ENCODE results near the gene ZDHHC11B. TPM values are rescaled to one million over a fixed set of nuclear protein-coding genes. Genes with fewer than 3 reads are reported as not detected.
"Not testable (repeated sequence)": the region's sequence is repeated elsewhere in the genome, so short reads cannot be mapped to it uniquely, and the experiment has no call there.

ZDHHC11B gene
- total RNA-seq, 4 donors from 2014 or later: 1.1 to 18.9 (median 2.4) TPM; not detected in 1

DNA sequence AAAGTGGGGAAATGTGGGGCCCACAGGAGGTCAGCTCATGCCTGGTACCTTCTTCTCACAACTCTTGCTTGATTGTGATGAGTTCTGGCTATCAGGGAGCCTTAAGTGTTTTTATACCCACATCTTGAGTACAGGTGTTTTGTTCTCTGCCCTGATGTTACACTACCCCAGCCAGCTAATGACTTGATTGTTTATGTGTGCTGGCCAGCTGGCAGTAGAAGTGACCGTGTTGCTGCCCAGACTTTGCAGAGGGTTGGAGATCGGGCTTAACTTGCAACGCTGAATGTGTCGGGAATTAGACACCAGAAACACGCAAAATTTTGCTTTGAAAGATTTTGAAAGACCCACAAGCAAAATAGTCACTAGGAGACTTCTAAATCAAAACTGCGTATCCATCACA, 16.9 kb upstream of the ZDHHC11B start:
- H3K27ac ChIP-seq: no peak overlapping the region
- in situ Hi-C loops (cut with MboI; ENCODE audit: low pct_ligation_motif_present in 1 of 4, low pct_unique_long_range_greater_than_20kb in 1 of 4, low sequenced_read_pairs in 3 of 4): no loop called here

DNA sequence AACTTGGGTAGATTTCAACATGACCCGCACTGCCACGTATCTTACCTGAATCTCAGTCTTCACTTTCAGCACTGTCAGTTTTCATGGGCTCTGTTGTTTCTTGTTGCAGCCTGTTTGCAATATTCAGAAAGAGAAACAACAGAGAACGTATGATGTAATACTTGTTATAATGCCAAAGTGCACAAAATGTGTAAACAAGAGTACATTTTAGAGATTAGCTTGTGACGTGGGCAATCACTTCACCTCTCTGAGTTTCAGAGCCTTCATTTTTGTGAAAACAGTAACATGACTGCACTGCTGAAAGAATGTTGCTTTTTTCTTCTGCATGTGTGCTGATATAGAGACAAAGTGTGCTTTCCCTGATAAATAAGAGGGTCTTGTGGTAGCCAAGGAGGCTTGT, 16.5 kb upstream of the ZDHHC11B start:
- H3K27me3 ChIP-seq; intact Hi-C loops (cut with DNase I; ENCODE audit: low total_unique reads); H3K9me3 ChIP-seq; DNase-seq; H3K36me3 ChIP-seq; in situ Hi-C loops (cut with MboI; ENCODE audit: low pct_ligation_motif_present in 1 of 4, low pct_unique_long_range_greater_than_20kb in 1 of 4, low sequenced_read_pairs in 3 of 4); H3K27ac ChIP-seq; H3K4me1 ChIP-seq; H3K4me3 ChIP-seq: not testable (repeated sequence)
- WGBS, 2 donors (ENCODE audit: low coverage in 1 of 2): 61 to 79% methylated on average over 2 to 4 of the region's 4 CpGs

More for the DNA sequence above, 16.9 kb upstream of the ZDHHC11B start:
- no peak overlapping the region for H3K4me3 ChIP-seq
- WGBS, 2 donors (ENCODE audit: low coverage in 1 of 2): 69 to 82% methylated on average over 6 of the region's 6 CpGs
- H3K27me3 ChIP-seq: no peaks in the 10 kb centered on the region
- H3K36me3 ChIP-seq: no peaks in the 10 kb centered on the region
- peaks cover 0 to 2% of the 10 kb centered on the region in 2 donors for H3K9me3 ChIP-seq
- H3K4me1 ChIP-seq: no peaks in the 10 kb centered on the region
- no peak for DNase-seq
- TF ChIP-seq POLR2A (IDR thresholded peaks at IDR 0.05) (no peak), EP300 (IDR thresholded peaks at IDR 0.05; ENCODE audit: low read depth) (no peak), POLR2AphosphoS5 (IDR thresholded peaks at IDR 0.05) (no peak)
- TF ChIP-seq, protein P1, sequence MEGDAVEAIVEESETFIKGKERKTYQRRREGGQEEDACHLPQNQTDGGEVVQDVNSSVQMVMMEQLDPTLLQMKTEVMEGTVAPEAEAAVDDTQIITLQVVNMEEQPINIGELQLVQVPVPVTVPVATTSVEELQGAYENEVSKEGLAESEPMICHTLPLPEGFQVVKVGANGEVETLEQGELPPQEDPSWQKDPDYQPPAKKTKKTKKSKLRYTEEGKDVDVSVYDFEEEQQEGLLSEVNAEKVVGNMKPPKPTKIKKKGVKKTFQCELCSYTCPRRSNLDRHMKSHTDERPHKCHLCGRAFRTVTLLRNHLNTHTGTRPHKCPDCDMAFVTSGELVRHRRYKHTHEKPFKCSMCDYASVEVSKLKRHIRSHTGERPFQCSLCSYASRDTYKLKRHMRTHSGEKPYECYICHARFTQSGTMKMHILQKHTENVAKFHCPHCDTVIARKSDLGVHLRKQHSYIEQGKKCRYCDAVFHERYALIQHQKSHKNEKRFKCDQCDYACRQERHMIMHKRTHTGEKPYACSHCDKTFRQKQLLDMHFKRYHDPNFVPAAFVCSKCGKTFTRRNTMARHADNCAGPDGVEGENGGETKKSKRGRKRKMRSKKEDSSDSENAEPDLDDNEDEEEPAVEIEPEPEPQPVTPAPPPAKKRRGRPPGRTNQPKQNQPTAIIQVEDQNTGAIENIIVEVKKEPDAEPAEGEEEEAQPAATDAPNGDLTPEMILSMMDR (IDR thresholded peaks at IDR 0.05): no peak
- intact Hi-C loops (cut with DNase I; ENCODE audit: low total_unique reads): no loop called here

DNA sequence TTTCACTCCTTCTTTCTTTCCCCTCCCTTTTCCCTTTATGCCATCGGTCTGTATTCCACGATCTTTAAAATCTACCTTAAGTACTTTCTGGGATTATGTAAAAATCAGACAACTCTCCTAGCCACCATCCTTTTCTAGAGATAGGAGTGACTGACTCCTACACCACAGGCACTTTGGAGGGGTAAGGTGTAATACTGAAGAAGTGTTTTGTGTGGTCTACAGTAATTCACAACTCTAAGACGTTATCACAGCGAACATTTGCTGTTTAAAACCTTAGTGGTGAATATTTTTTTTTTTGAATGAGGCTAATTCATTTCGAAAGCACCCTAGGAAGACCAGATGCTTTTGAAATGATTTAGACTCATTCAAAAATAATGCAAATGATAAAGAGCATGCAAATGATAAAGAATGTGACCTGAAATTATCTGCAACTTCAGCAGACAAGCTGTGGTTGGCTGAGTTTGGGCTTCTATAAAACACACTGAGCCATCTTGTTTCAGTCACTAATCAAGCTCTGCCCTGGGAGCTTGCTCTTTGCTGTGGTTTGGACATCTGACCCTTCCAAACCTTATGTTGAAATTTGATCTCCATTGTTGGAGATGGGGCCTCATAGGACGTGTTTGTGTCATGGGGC, 14.1 kb upstream of the ZDHHC11B start:
- H3K27me3 ChIP-seq; in situ Hi-C loops (cut with MboI; ENCODE audit: low pct_ligation_motif_present in 1 of 4, low pct_unique_long_range_greater_than_20kb in 1 of 4, low sequenced_read_pairs in 3 of 4); H3K27ac ChIP-seq; H3K9me3 ChIP-seq; DNase-seq; intact Hi-C loops (cut with DNase I; ENCODE audit: low total_unique reads); H3K4me1 ChIP-seq; H3K4me3 ChIP-seq; H3K36me3 ChIP-seq: not testable (repeated sequence)
- 58 to 76% methylated on average over 3 to 6 of the region's 6 CpGs for WGBS, 2 donors (ENCODE audit: low coverage in 1 of 2)

DNA sequence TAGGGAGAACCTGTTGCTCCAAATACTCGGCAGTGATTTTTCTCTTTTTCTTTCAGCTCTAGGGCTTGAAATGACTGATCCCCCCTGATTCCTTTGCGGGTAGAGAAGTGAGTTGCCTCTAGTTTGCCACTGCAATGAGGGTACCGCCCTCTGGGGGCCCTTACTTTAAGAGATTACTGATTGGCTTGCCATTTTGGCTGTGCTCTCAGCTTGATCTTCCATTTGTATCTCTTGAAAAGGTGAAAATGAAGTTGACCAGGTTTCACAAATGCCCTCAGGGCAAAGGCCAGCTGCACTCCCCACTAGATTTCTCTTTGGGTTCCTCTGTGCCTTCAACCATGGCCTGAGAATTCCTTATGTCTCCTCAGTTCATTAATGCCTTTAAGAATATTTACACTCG, 13.5 kb upstream of the ZDHHC11B start:
- H3K27me3 ChIP-seq; H3K36me3 ChIP-seq; in situ Hi-C loops (cut with MboI; ENCODE audit: low pct_ligation_motif_present in 1 of 4, low pct_unique_long_range_greater_than_20kb in 1 of 4, low sequenced_read_pairs in 3 of 4); H3K4me1 ChIP-seq; H3K27ac ChIP-seq; intact Hi-C loops (cut with DNase I; ENCODE audit: low total_unique reads); H3K9me3 ChIP-seq; DNase-seq; H3K4me3 ChIP-seq: not testable (repeated sequence)
- 82% methylated on average over 3 of the region's 4 CpGs; no CpG with 5 or more reads in 1 of the 2 donors for WGBS, 2 donors (ENCODE audit: low coverage in 1 of 2)

DNA sequence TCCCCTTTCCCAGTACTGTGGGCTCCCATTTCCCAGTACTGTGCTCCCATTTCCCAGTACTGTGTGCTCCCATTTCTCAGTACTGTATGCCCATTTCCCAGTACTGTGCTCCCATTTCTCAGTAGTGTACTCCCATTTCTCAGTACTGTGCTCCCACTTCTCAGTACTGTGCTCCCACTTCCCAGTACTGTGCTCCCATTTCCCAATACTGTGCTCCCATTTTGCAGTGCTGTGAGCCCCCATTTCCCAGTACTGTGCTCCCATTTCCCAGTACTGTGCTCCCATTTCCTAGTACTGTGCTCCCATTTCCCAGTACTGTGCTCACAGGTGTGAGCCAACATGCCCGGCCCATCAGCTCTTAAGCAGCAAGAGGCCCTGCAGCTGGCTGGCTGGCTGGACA, 11.3 kb upstream of the ZDHHC11B start:
- 50% methylated on average over 1 of the region's 1 CpG; no CpG with 5 or more reads in 1 of the 2 donors for WGBS, 2 donors (ENCODE audit: low coverage in 1 of 2)
- H3K27me3 ChIP-seq; in situ Hi-C loops (cut with MboI; ENCODE audit: low pct_ligation_motif_present in 1 of 4, low pct_unique_long_range_greater_than_20kb in 1 of 4, low sequenced_read_pairs in 3 of 4); H3K27ac ChIP-seq; H3K36me3 ChIP-seq; H3K4me1 ChIP-seq; DNase-seq; H3K4me3 ChIP-seq; intact Hi-C loops (cut with DNase I; ENCODE audit: low total_unique reads); H3K9me3 ChIP-seq: not testable (repeated sequence)

DNA sequence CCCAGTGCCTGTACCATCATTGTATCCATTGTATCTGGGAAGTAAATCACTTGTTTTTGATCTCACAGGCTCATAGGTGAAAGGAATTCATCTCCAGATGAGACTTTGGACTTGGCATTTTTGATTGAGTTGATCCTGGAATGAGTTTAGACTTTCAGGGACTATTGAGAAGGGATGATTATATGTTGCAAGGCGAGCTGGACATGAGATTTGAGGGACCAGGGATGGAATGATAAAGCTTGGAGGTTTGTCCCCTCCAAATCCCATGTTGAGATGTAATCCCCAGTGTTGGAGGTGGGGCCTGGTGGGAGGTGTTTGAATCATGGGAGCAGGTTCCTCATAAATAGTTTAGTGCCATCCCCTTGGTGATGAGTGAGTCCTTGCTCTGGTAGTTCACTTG, 10.4 kb upstream of the ZDHHC11B start:
- H3K36me3 ChIP-seq; in situ Hi-C loops (cut with MboI; ENCODE audit: low pct_ligation_motif_present in 1 of 4, low pct_unique_long_range_greater_than_20kb in 1 of 4, low sequenced_read_pairs in 3 of 4): not testable (repeated sequence)

DNA sequence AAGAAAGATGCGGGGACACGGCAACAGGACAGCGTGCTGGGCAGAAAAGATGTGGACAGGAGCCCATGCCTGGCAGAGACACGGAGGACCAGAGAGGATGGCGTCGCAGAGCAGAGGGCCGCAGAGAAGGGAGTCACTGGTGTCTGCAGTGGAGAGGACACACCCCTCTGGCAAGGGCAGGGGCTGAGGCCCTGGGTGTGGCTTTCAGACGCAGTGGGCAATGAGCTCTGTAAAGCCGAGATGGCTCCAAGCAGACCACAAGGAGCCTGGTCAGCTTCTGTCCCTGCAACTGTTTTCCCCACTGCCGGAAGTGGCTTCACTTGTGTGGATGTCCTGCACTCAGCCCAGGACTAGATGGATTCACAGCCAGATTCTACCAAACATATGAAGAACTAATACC, 4.2 kb upstream of the ZDHHC11B start:
- DNase-seq; intact Hi-C loops (cut with DNase I; ENCODE audit: low total_unique reads); H3K4me3 ChIP-seq; H3K27ac ChIP-seq; H3K36me3 ChIP-seq; H3K9me3 ChIP-seq; H3K27me3 ChIP-seq: not testable (repeated sequence)
- H3K4me1 ChIP-seq: peaks cover 3 to 17% (median 11%) of the 10 kb centered on the region in 4 donors
- in situ Hi-C loops (cut with MboI; ENCODE audit: low pct_ligation_motif_present in 1 of 4, low pct_unique_long_range_greater_than_20kb in 1 of 4, low sequenced_read_pairs in 3 of 4): loop anchor here in 1 of 4 donors (5.0 kb wide), 1 partner anchor 91 kb away; no protein-coding TSS in a partner anchor
- 85% methylated on average over 10 of the region's 10 CpGs; no CpG with 5 or more reads in 1 of the 2 donors for WGBS, 2 donors (ENCODE audit: low coverage in 1 of 2)

More for the DNA sequence above, 10.4 kb upstream of the ZDHHC11B start:
- H3K9me3 ChIP-seq; DNase-seq; H3K4me3 ChIP-seq; H3K27ac ChIP-seq; H3K4me1 ChIP-seq; intact Hi-C loops (cut with DNase I; ENCODE audit: low total_unique reads); H3K27me3 ChIP-seq: not testable (repeated sequence)
- 76 to 88% methylated on average over 1 of the region's 1 CpG for WGBS, 2 donors (ENCODE audit: low coverage in 1 of 2)

DNA sequence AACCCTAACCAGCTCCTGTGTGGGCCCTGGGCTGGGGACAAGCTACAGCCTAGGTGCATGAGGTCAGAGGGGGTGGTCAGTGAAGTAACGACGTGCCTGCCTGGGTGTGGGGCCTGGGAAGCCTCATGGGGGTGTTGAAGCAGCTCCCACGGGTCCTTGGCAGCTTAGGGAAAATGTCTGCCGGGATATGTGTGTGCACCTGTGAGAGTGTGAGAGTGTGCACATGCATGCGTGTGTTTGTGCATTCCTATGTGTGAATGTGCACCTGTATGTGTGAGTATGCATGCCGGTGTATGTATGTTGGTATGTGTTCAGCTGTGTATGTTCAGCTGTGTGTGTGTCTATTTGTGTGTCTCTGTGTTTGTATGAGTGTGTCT, 3.3 kb upstream of the ZDHHC11B start:
- H3K27me3 ChIP-seq; intact Hi-C loops (cut with DNase I; ENCODE audit: low total_unique reads); H3K36me3 ChIP-seq; DNase-seq; H3K4me3 ChIP-seq; H3K9me3 ChIP-seq; H3K27ac ChIP-seq: not testable (repeated sequence)
- in situ Hi-C loops (cut with MboI; ENCODE audit: low pct_ligation_motif_present in 1 of 4, low pct_unique_long_range_greater_than_20kb in 1 of 4, low sequenced_read_pairs in 3 of 4): loop anchor here in 1 of 4 donors (5.0 kb wide), 1 partner anchor 91 kb away; no protein-coding TSS in a partner anchor
- 88 to 95% methylated on average over 3 to 6 of the region's 6 CpGs for WGBS, 2 donors (ENCODE audit: low coverage in 1 of 2)
- peaks cover 3 to 24% (median 17%) of the 10 kb centered on the region in 4 donors for H3K4me1 ChIP-seq

DNA sequence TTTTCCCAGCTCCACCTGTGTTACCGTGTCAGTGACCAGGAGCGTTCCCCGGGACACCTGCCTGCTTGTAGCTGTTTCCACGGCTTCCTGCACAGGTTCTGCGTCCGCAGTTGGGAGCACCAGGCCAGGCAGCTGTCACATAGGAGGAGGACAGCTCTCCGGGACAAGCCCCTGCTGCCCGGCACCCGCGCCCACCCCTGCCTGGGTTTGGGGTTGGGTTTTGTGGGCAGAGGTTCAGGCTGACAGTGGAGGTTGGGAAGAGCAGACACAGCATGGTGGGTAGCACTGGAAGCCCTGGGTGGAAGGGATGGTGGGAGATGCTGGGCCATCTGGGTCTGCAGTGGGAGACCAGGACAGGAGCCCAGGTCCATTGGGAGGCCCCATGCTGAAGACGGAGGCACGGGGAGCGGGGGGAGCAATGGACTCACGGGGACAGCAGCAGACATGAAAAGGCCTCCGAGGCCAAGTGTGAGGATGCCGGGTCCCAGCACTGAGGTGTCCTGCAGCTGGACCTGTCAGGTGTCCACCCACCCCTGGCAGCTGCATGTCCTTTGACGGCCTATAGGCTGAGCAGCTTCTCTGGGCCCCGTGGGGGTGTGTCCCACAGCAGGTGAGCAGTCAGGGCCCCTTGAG, 2.8 kb upstream of the ZDHHC11B start:
- in situ Hi-C loops (cut with MboI; ENCODE audit: low pct_ligation_motif_present in 1 of 4, low pct_unique_long_range_greater_than_20kb in 1 of 4, low sequenced_read_pairs in 3 of 4): loop anchor here in 1 of 4 donors (5.0 kb wide), 1 partner anchor 90 kb away; no protein-coding TSS in a partner anchor
- not testable (repeated sequence) for H3K27me3 ChIP-seq

More for the DNA sequence above, 2.8 kb upstream of the ZDHHC11B start:
- H3K4me3 ChIP-seq; H3K27ac ChIP-seq; DNase-seq; H3K36me3 ChIP-seq; H3K9me3 ChIP-seq; intact Hi-C loops (cut with DNase I; ENCODE audit: low total_unique reads): not testable (repeated sequence)
- peaks cover 3 to 24% (median 17%) of the 10 kb centered on the region in 4 donors for H3K4me1 ChIP-seq
- 88% methylated on average over 8 of the region's 18 CpGs; no CpG with 5 or more reads in 1 of the 2 donors for WGBS, 2 donors (ENCODE audit: low coverage in 1 of 2)
